K562 (cell line): ENCODE results near the gene TPX2. TPM values are rescaled to one million over a fixed set of nuclear protein-coding genes. Genes with fewer than 3 reads are reported as not detected.

ENCODE experiments used
- ARID1B ChIP-seq: fragments of 450-650 bp; IDR thresholded peaks from 2 replicates; pipeline ENCODE4 v1.6.1; 2016; ENCODE audit warnings: antibody characterized with exemption, mild to moderate bottlenecking, inconsistent platforms
- ATF4 ChIP-seq: fragments of 450-650 bp; formaldehyde crosslinking; IDR thresholded peaks from 2 replicates; pipeline ENCODE4 v1.4.0; 2022; ENCODE audit warnings: mild to moderate bottlenecking, moderate library complexity
- BRCA1 ChIP-seq, 2 experiments: fragments of 450-650 bp in 1 of 2; sonication (generic) in 1 of 2; formaldehyde crosslinking in 1 of 2; IDR thresholded peaks; 2 replicates each; pipeline versions ENCODE4 v1.5.0 to v1.6.1; 2017 to 2020; ENCODE audit warnings: mild to moderate bottlenecking in 1 of 2, missing genetic modification reagents in 1 of 2
- CREBBP ChIP-seq: IDR thresholded peaks from one replicate; pipeline ENCODE4 v1.6.1; 2012; ENCODE audit warnings: low read depth, mild to moderate bottlenecking, control low read depth, inconsistent platforms, low read length
- DNMT1 ChIP-seq: fragments of 450-650 bp; IDR thresholded peaks from 2 replicates; pipeline ENCODE4 v1.6.1; 2016; ENCODE audit warnings: antibody characterized with exemption, mild to moderate bottlenecking
- ELF1 ChIP-seq: fragments of 200-800 bp; sonication (Bioruptor generic); IDR thresholded peaks from 2 replicates; pipeline ENCODE4 v1.6.1; 2016; ENCODE audit warnings: missing genetic modification characterization, missing compliant biosample characterization
- ELF2 ChIP-seq: fragments of 250-450 bp; sonication (Bioruptor Pico); IDR thresholded peaks from 2 replicates; pipeline ENCODE4 v1.5.0; 2021; ENCODE audit warnings: mild to moderate bottlenecking
- ESRRA ChIP-seq: fragments of 450-650 bp; IDR thresholded peaks from 2 replicates; pipeline ENCODE4 v1.6.1; 2014; ENCODE audit warnings: low read depth, mild to moderate bottlenecking, moderate library complexity, borderline replicate concordance
- HDAC2 ChIP-seq: fragments of 450-650 bp; IDR thresholded peaks from 2 replicates; pipeline ENCODE4 v1.6.1; 2016; ENCODE audit warnings: mild to moderate bottlenecking
- KAT8 ChIP-seq: fragments of 450-650 bp; IDR thresholded peaks from 2 replicates; pipeline ENCODE4 v1.6.1; 2016; ENCODE audit warnings: low read depth, mild to moderate bottlenecking
- KDM1A ChIP-seq, 2 experiments: fragments of 450-650 bp; IDR thresholded peaks; 2 replicates each; pipeline ENCODE4 v1.6.1; 2016; ENCODE audit warnings: mild to moderate bottlenecking in 2 of 2
- LARP7 ChIP-seq: fragments of 450-650 bp; IDR thresholded peaks from 2 replicates; pipeline ENCODE4 v1.6.1; 2016
- NONO ChIP-seq, 2 experiments: fragments of 200-400 bp in 1 of 2; fragments of 450-650 bp in 1 of 2; formaldehyde crosslinking in 1 of 2; IDR thresholded peaks; 2 replicates each; pipeline ENCODE4 v1.6.1; 2017; ENCODE audit warnings: low read depth in 2 of 2, mild to moderate bottlenecking in 2 of 2, moderate library complexity in 2 of 2, low read length in 1 of 2
- NUFIP1 ChIP-seq: fragments of 450-650 bp; IDR thresholded peaks from 2 replicates; pipeline ENCODE4 v1.6.1; 2018; ENCODE audit not compliant: partially characterized antibody
- PRPF4 ChIP-seq: fragments of 200-400 bp; formaldehyde crosslinking; IDR thresholded peaks from one replicate; pipeline ENCODE4 v1.6.1; 2017; ENCODE audit warnings: low read length, low read depth, mild to moderate bottlenecking; ENCODE audit not compliant: insufficient read depth, poor library complexity, severe bottlenecking
- PTTG1 ChIP-seq: fragments of 450-650 bp; IDR thresholded peaks from 2 replicates; pipeline ENCODE4 v1.6.1; 2016; ENCODE audit warnings: low read depth, mild to moderate bottlenecking, missing genetic modification characterization, missing compliant biosample characterization
- RBM22 ChIP-seq: fragments of 200-400 bp; formaldehyde crosslinking; IDR thresholded peaks from 2 replicates; pipeline ENCODE4 v1.6.1; 2018; ENCODE audit warnings: low read length, low read depth; ENCODE audit not compliant: poor library complexity, severe bottlenecking
- RBM25 ChIP-seq: fragments of 200-400 bp; formaldehyde crosslinking; IDR thresholded peaks from 2 replicates; pipeline ENCODE4 v1.6.1; 2018; ENCODE audit warnings: low read length, low read depth, moderate library complexity; ENCODE audit not compliant: severe bottlenecking
- RNF219 ChIP-seq: fragments of 250-450 bp; sonication (Bioruptor Pico); IDR thresholded peaks from 2 replicates; pipeline ENCODE4 v1.5.0; 2022; ENCODE audit warnings: mild to moderate bottlenecking
- SETDB1 ChIP-seq: IDR thresholded peaks from one replicate; pipeline ENCODE4 v1.6.1; 2012; ENCODE audit warnings: low read length, control low read depth, inconsistent platforms
- SOX6 ChIP-seq: fragments of 450-650 bp; IDR thresholded peaks from 2 replicates; pipeline ENCODE4 v1.6.1; 2014; ENCODE audit warnings: mild to moderate bottlenecking
- SP1 ChIP-seq: sonication (generic); formaldehyde crosslinking; IDR thresholded peaks from 2 replicates; pipeline ENCODE4 v1.8.1; 2022; ENCODE audit warnings: mild to moderate bottlenecking, missing genetic modification reagents
- THRA ChIP-seq: fragments of 450-650 bp; IDR thresholded peaks from 2 replicates; pipeline ENCODE4 v1.6.1; 2017; ENCODE audit warnings: mild to moderate bottlenecking, moderate library complexity
- ZC3H8 ChIP-seq: fragments of 450-650 bp; IDR thresholded peaks from 2 replicates; pipeline ENCODE4 v1.6.1; 2017
- ZKSCAN1 ChIP-seq: fragments of 150-350 bp; IDR thresholded peaks from 2 replicates; pipeline ENCODE4 v1.6.1; 2016; ENCODE audit warnings: low read depth, low read length
- ZNF124 ChIP-seq: sonication (generic); formaldehyde crosslinking; IDR thresholded peaks from 2 replicates; pipeline ENCODE4 v1.8.1; 2022; ENCODE audit warnings: missing genetic modification reagents
- ZNF586 ChIP-seq: fragments of 450-650 bp; formaldehyde crosslinking; conservative IDR thresholded peaks from 2 replicates; pipeline ENCODE4 v1.4.0; 2020; ENCODE audit warnings: mild to moderate bottlenecking, moderate library complexity
- ZNF76 ChIP-seq: fragments of 250-450 bp; sonication (Bioruptor Pico); IDR thresholded peaks from 2 replicates; pipeline ENCODE4 v1.4.0; 2020; ENCODE audit warnings: mild to moderate bottlenecking, moderate library complexity, borderline replicate concordance
- polyA plus RNA-seq, 8 experiments: library from polyadenylated mRNA; depleted of rRNA in 4 of 8; stranded (reverse) in 5 of 8; unstranded in 3 of 8; fragments of >200 nt; fragmentation: Nextera tagmentation in 2 of 8; fragmentation: Illumina TruSeq in 1 of 8; extraction: Ambion mirVana in 2 of 8; extraction: Trizol in 1 of 8; gene quantifications; 2 replicates each; pipeline versions ENCODE4 v1.2.1 to v1.2.3, GENCODE V29; 2011 to 2014; ENCODE audit warnings: inconsistent platforms in 1 of 8, missing spikeins in 1 of 8
- total RNA-seq, 7 experiments: library from RNA; depleted of rRNA in 6 of 7; stranded (reverse); fragments of >200 nt in 6 of 7; fragmentation: Illumina TruSeq in 2 of 7; extraction: Trizol in 2 of 7; gene quantifications; 2 replicates each; pipeline versions ENCODE4 v1.2.1 to v1.2.3, GENCODE V29; 2011 to 2021; ENCODE audit warnings: low replicate concordance in 1 of 7

Gene TPX2
- total and polyA plus RNA-seq, 9 of the 15 experiments (the other 6 are each of a cell fraction or from before 2014, with no cell fraction given) = 48.0 to 241 (median 133) TPM

- no peak for TF ChIP-seq PRPF4
- no peak for TF ChIP-seq PTTG1 (tag)
- no peak for TF ChIP-seq ATF4 (CRISPR knock-in tag)
- no peak for TF ChIP-seq NONO (IDR thresholded peaks at IDR 0.05; ENCODE audit: low read depth in 2 of 2, low read length in 1 of 2)
- no peak for TF ChIP-seq ZKSCAN1
- no peak for TF ChIP-seq ESRRA
- TF ChIP-seq KAT8 = no peak
- TF ChIP-seq RBM25 = peak; percentile 71
- TF ChIP-seq THRA = no peak
- TF ChIP-seq DNMT1 = no peak
- TF ChIP-seq ELF1 (tag) = no peak
- TF ChIP-seq RNF219 (CRISPR knock-in tag) = no peak
- no peak for TF ChIP-seq SOX6
- no peak for TF ChIP-seq RBM22
- no peak for TF ChIP-seq NUFIP1
- no peak for TF ChIP-seq ARID1B
- TF ChIP-seq ZNF124 (CRISPR knock-in tag) = no peak
- no peak for TF ChIP-seq BRCA1 (IDR thresholded peaks at IDR 0.05)
- TF ChIP-seq BRCA1 (CRISPR knock-in tag; IDR thresholded peaks at IDR 0.05) = no peak
- TF ChIP-seq SP1 (CRISPR knock-in tag) = no peak
- no peak for TF ChIP-seq SETDB1
- no peak for TF ChIP-seq ZNF586
- TF ChIP-seq ZC3H8 = no peak
- no peak for TF ChIP-seq ZNF76 (CRISPR knock-in tag)
- 0 out of 2 replicates have a peak, but pooled peaks have one; percentile 24 for TF ChIP-seq HDAC2
- no peak for TF ChIP-seq KDM1A (IDR thresholded peaks at IDR 0.05)
- TF ChIP-seq CREBBP = no peak
- no peak for TF ChIP-seq LARP7
- TF ChIP-seq ELF2 (CRISPR knock-in tag) = no peak
Observed at GRCh38 chr20:31833130-31833930, 94.2 kb downstream of the TPX2 start (continued).
